Neural cell (in vitro differentiated cells): ENCODE measurements around the gene AGT. TPM values are rescaled to one million over a fixed set of nuclear protein-coding genes. Genes with fewer than 3 reads are reported as not detected.

Source experiments
- H2AFZ ChIP-seq: fragments of 200-600, 300-800 bp; sonication (generic), shearing (Covaris generic); 2 replicates; pipeline ENCODE4 v1.6.0; 2014; ENCODE audit warnings: low read depth, mild to moderate bottlenecking, antibody characterized with exemption, low read length, moderate library complexity
- H3F3A ChIP-seq: fragments of 200-600 bp; shearing (Covaris generic); 2 replicates; pipeline ENCODE4 v1.6.1; 2016; ENCODE audit warnings: mild to moderate bottlenecking, moderate library complexity, mixed read lengths, antibody characterized with exemption, low read length; ENCODE audit not compliant: insufficient read depth, poor library complexity, severe bottlenecking
- H3K27ac ChIP-seq: fragments of 200-600, 300-800 bp; sonication (generic), shearing (Covaris generic); 2 replicates; pipeline ENCODE4 v1.5.1; 2014; ENCODE audit warnings: mild to moderate bottlenecking, low read length, moderate library complexity
- H3K27me3 ChIP-seq: fragments of 300-800, 200-600 bp; sonication (generic), shearing (Covaris generic); 2 replicates; pipeline ENCODE4 v1.6.0; 2014; ENCODE audit warnings: mild to moderate bottlenecking, low read depth, low read length, moderate library complexity; ENCODE audit not compliant: insufficient read depth
- H3K36me3 ChIP-seq: fragments of 300-800, 200-600 bp; sonication (generic), shearing (Covaris generic); 2 replicates; pipeline ENCODE4 v1.5.1; 2014; ENCODE audit warnings: mild to moderate bottlenecking, antibody characterized with exemption, low read length, moderate library complexity; ENCODE audit not compliant: insufficient read depth
- H3K4me2 ChIP-seq: fragments of 300-800, 200-600 bp; sonication (generic), shearing (Covaris generic); 2 replicates; pipeline ENCODE4 v1.6.0; 2014; ENCODE audit warnings: mild to moderate bottlenecking, low read length
- H3K4me3 ChIP-seq: fragments of 300-800, 200-600 bp; sonication (generic), shearing (Covaris generic); 2 replicates; pipeline ENCODE4 v1.5.1; 2014; ENCODE audit warnings: mild to moderate bottlenecking, low read length, moderate library complexity
- H3K79me2 ChIP-seq: fragments of 200-600 bp; shearing (Covaris generic); replicated peaks from 2 replicates; pipeline ENCODE4 v1.6.0; 2014; ENCODE audit warnings: mild to moderate bottlenecking, low read length, moderate library complexity; ENCODE audit not compliant: insufficient read depth
- H3K9ac ChIP-seq: fragments of 300-800, 200-600 bp; sonication (generic), shearing (Covaris generic); 2 replicates; pipeline ENCODE4 v1.6.1; 2016; ENCODE audit warnings: mild to moderate bottlenecking, low read length, mixed read lengths
- H3K9me2 ChIP-seq: fragments of 200-600 bp; shearing (Covaris generic); 2 replicates; pipeline ENCODE4 v1.6.1; 2016; ENCODE audit warnings: mild to moderate bottlenecking, low read length, mixed read lengths; ENCODE audit not compliant: insufficient read depth
- H3K9me3 ChIP-seq: fragments of 200-600, 300-800 bp; sonication (generic), shearing (Covaris generic); 2 replicates; pipeline ENCODE4 v1.6.1; 2016; ENCODE audit warnings: mild to moderate bottlenecking, mixed run types, low read length, moderate library complexity, mixed read lengths
- H4K20me1 ChIP-seq: fragments of 200-600 bp; shearing (Covaris generic); 2 replicates; pipeline ENCODE4 v1.6.1; 2016; ENCODE audit warnings: mild to moderate bottlenecking, mixed run types; ENCODE audit not compliant: insufficient read depth
- EP300 ChIP-seq: fragments of 450-650 bp; conservative IDR thresholded peaks from 2 replicates; pipeline ENCODE4 v1.6.1; 2014; ENCODE audit warnings: antibody characterized with exemption, mild to moderate bottlenecking, moderate library complexity; ENCODE audit not compliant: poor library complexity, severe bottlenecking
- EZH2 ChIP-seq: fragments of 200-600, 300-800 bp; shearing (Covaris generic), sonication (generic); IDR thresholded peaks from 2 replicates; pipeline ENCODE4 v1.6.1; 2014; ENCODE audit warnings: antibody characterized with exemption, low read length, borderline replicate concordance, mild to moderate bottlenecking; ENCODE audit not compliant: insufficient read depth, poor library complexity, severe bottlenecking
- MXI1 ChIP-seq: fragments of 450-650 bp; conservative IDR thresholded peaks from 2 replicates; pipeline ENCODE4 v1.6.1; 2014; ENCODE audit warnings: antibody characterized with exemption, mild to moderate bottlenecking; ENCODE audit not compliant: poor library complexity, severe bottlenecking
- POLR2AphosphoS5 ChIP-seq: IDR thresholded peaks from 2 replicates; pipeline ENCODE4 v1.6.1; 2012
- RAD21 ChIP-seq: fragments of 450-650 bp; conservative IDR thresholded peaks from 2 replicates; pipeline ENCODE4 v1.6.1; 2014; ENCODE audit warnings: antibody characterized with exemption, mild to moderate bottlenecking, moderate library complexity
- SMC3 ChIP-seq: fragments of 450-650 bp; conservative IDR thresholded peaks from 2 replicates; pipeline ENCODE4 v1.6.1; 2014; ENCODE audit warnings: antibody characterized with exemption, mild to moderate bottlenecking, moderate library complexity; ENCODE audit not compliant: poor library complexity
- TAF1 ChIP-seq: IDR thresholded peaks from 2 replicates; pipeline ENCODE4 v1.6.1; 2012; ENCODE audit warnings: low read depth
- polyA plus RNA-seq: library from polyadenylated mRNA; depleted of rRNA; stranded (reverse); fragments of >200 nt; gene quantifications from 2 replicates; pipeline ENCODE4 v1.2.3, GENCODE V29; 2014
- TF ChIP-seq, protein P1 (sequence below): fragments of 450-650 bp; IDR thresholded peaks from 2 replicates; pipeline ENCODE4 v1.5.1; 2014; ENCODE audit warnings: antibody characterized with exemption, mild to moderate bottlenecking, moderate library complexity; ENCODE audit not compliant: poor library complexity, severe bottlenecking
- TF ChIP-seq, protein P2 (sequence below): IDR thresholded peaks from 2 replicates; pipeline ENCODE4 v1.6.1; 2012; ENCODE audit warnings: borderline replicate concordance

Gene AGT
- polyA plus RNA-seq, 1 donor from 2014 or later = not detected

DNA sequence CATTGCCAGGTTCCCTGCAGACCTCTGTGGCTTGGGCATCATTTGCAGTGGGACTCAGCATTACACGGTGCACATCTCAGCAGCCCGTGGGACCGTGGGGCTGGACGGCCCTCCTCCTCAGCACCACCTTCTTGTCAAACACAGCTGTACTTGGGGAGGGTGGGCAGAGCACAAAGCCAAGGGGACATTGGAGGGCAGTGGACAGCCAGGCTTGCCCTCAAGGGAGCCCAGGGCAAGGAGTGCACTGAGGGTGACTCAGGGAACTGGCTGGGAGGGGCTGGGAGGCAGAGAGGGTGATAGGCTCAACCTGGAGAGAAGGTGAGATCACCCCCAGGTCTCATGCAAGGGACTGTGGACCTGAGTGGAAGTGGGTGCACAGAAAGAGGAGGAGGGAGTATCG is 36.7 kb upstream of the AGT start:
- no peaks in the 10 kb centered on the region for H3K79me2 ChIP-seq
- H2AFZ ChIP-seq = no peak overlapping the region
- H3K4me2 ChIP-seq = no peak overlapping the region
- H3K27me3 ChIP-seq = no peaks in the 10 kb centered on the region
- no peaks in the 10 kb centered on the region for H3K36me3 ChIP-seq
- no peaks in the 10 kb centered on the region for H4K20me1 ChIP-seq
- no peak overlapping the region for H3K27ac ChIP-seq
- H3K4me3 ChIP-seq = no peak overlapping the region
- no peaks in the 10 kb centered on the region for H3F3A ChIP-seq
- TF ChIP-seq POLR2AphosphoS5 (no peak), TAF1 (no peak), SMC3 (no peak)
- no peak overlapping the region for H3K9ac ChIP-seq
- no peaks in the 10 kb centered on the region for H3K9me3 ChIP-seq
- H3K9me2 ChIP-seq = no peaks in the 10 kb centered on the region

DNA sequence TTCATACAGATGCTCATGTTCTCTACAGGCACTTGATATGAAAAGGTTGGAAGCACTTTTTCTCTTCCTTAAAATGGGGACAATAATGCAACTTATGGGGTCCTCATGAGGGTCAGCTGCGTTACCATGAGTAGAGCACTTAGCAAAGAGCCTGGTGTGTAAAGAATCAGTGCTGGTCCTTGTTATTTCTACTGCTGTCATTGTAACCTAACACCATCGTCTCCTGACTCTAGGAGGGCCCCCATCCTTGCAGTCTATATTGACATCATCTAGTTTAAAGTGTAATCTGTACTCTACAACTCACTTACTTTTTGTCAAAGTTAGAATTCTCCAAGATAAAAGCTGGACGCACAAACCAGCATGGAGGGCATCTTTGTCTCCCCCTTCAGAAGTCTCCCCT is 35.7 kb upstream of the AGT start:
- Histone ChIP-seq H3K4me2 (no peak overlapping the region), H3K9me2 (no peaks in the 10 kb centered on the region), H4K20me1 (no peaks in the 10 kb centered on the region), H2AFZ (no peak overlapping the region), H3K27me3 (no peaks in the 10 kb centered on the region), H3K79me2 (no peaks in the 10 kb centered on the region), H3K36me3 (no peaks in the 10 kb centered on the region), H3K27ac (no peak overlapping the region), H3K9ac (no peak overlapping the region), H3K4me3 (no peak overlapping the region), H3K9me3 (no peaks in the 10 kb centered on the region), H3F3A (no peaks in the 10 kb centered on the region)
- TF ChIP-seq EZH2 = no peak
- no peak for TF ChIP-seq TAF1
- TF ChIP-seq, protein P1, sequence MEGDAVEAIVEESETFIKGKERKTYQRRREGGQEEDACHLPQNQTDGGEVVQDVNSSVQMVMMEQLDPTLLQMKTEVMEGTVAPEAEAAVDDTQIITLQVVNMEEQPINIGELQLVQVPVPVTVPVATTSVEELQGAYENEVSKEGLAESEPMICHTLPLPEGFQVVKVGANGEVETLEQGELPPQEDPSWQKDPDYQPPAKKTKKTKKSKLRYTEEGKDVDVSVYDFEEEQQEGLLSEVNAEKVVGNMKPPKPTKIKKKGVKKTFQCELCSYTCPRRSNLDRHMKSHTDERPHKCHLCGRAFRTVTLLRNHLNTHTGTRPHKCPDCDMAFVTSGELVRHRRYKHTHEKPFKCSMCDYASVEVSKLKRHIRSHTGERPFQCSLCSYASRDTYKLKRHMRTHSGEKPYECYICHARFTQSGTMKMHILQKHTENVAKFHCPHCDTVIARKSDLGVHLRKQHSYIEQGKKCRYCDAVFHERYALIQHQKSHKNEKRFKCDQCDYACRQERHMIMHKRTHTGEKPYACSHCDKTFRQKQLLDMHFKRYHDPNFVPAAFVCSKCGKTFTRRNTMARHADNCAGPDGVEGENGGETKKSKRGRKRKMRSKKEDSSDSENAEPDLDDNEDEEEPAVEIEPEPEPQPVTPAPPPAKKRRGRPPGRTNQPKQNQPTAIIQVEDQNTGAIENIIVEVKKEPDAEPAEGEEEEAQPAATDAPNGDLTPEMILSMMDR = no peak
- no peak for TF ChIP-seq EP300
- TF ChIP-seq, protein P2, sequence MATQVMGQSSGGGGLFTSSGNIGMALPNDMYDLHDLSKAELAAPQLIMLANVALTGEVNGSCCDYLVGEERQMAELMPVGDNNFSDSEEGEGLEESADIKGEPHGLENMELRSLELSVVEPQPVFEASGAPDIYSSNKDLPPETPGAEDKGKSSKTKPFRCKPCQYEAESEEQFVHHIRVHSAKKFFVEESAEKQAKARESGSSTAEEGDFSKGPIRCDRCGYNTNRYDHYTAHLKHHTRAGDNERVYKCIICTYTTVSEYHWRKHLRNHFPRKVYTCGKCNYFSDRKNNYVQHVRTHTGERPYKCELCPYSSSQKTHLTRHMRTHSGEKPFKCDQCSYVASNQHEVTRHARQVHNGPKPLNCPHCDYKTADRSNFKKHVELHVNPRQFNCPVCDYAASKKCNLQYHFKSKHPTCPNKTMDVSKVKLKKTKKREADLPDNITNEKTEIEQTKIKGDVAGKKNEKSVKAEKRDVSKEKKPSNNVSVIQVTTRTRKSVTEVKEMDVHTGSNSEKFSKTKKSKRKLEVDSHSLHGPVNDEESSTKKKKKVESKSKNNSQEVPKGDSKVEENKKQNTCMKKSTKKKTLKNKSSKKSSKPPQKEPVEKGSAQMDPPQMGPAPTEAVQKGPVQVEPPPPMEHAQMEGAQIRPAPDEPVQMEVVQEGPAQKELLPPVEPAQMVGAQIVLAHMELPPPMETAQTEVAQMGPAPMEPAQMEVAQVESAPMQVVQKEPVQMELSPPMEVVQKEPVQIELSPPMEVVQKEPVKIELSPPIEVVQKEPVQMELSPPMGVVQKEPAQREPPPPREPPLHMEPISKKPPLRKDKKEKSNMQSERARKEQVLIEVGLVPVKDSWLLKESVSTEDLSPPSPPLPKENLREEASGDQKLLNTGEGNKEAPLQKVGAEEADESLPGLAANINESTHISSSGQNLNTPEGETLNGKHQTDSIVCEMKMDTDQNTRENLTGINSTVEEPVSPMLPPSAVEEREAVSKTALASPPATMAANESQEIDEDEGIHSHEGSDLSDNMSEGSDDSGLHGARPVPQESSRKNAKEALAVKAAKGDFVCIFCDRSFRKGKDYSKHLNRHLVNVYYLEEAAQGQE = no peak
- TF ChIP-seq MXI1 = no peak
- TF ChIP-seq RAD21 = no peak
- no peak for TF ChIP-seq SMC3
- no peak for TF ChIP-seq POLR2AphosphoS5

DNA sequence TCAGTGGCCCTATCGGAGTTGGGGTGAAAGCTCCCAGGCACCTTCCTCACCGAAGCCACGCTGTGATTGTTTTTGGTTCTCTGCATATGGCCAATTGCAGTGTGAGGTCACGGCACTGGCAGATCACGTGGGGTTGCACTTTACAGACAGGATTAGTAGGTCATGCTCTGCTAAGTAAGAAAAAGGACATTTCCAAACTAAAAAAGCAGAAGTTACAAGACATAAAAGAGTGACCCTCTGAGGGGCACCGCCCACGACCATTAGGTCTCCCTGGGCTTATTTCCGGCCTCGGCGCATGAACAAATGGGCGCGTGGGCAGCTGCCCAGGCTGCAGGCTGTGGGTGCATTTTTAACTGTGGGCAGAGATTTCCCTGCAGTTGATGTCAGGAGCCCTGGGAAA is 35.2 kb upstream of the AGT start:
- no peak overlapping the region for H3K4me3 ChIP-seq
- no peak overlapping the region for H3K27ac ChIP-seq
- H4K20me1 ChIP-seq = no peaks in the 10 kb centered on the region
- no peak overlapping the region for H3K9ac ChIP-seq
- H3K79me2 ChIP-seq = no peaks in the 10 kb centered on the region
- H3K9me3 ChIP-seq = no peaks in the 10 kb centered on the region
- H2AFZ ChIP-seq = no peak overlapping the region
- H3K4me2 ChIP-seq = no peak overlapping the region
- H3K27me3 ChIP-seq = no peaks in the 10 kb centered on the region
- no peaks in the 10 kb centered on the region for H3K36me3 ChIP-seq
- no peaks in the 10 kb centered on the region for H3F3A ChIP-seq
- no peak for TF ChIP-seq EZH2
- TF ChIP-seq EP300 = no peak
- TF ChIP-seq SMC3 = no peak
- H3K9me2 ChIP-seq = no peaks in the 10 kb centered on the region
